Transverse colon (tissue), 3 donors: Measurements from ENCODE around the gene NAP1L4.

Source experiments
- EP300 ChIP-seq: sonication (generic); formaldehyde crosslinking; IDR thresholded peaks from one replicate; pipeline ENCODE4 v1.6.1; 2017; ENCODE audit warnings: antibody characterized with exemption, low read depth
- TF ChIP-seq, protein P1 (sequence below), 5 experiments: fragments of 200-600 bp in 3 of 5; fragments of 450-650 bp in 2 of 5; sonication (generic) in 3 of 5; IDR thresholded peaks; 1 replicate in 2 of 5; 2 replicates in 3 of 5; pipeline ENCODE4 v1.5.1; 2016 to 2017; ENCODE audit warnings: antibody characterized with exemption in 5 of 5, inconsistent platforms in 3 of 5, mild to moderate bottlenecking in 2 of 5, moderate library complexity in 1 of 5

DNA sequence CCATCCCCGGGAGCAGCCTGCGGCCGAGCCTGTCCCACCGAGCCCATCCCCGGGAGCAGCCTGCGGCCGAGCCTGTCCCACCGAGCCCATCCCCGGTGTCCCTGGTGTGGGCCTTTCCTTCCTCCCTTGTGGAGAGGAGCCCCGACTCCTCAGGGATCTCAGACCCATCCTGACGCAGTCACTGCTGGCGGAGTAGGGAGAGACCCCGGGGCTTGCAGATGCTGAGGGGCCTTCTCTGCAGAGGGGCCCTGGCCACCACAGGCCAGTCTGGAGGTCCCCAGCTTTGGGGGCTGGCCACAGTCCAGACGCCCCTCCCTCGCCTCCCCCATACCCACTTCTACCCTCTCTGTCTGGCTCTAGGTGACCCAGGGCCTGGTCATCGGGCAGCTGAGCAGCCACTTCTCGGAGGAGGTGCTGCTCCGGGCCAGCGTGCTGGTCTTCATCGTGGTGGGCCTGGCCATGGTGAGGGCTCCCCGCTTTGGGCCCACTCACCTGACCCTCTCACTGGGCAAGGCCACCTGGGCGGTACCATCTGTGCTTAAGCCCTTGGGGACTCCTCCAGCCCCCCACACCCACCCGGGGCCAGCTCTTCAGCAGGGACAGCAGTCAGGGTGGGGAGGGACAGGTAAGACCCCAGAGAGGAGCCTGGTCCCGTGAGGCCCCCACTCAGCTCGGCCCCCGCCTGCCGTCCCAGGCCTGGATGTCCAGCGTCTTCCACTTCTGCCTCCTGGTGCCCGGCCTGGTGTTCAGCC is 70.2 kb downstream of the NAP1L4 start:
- TF ChIP-seq, protein P1, sequence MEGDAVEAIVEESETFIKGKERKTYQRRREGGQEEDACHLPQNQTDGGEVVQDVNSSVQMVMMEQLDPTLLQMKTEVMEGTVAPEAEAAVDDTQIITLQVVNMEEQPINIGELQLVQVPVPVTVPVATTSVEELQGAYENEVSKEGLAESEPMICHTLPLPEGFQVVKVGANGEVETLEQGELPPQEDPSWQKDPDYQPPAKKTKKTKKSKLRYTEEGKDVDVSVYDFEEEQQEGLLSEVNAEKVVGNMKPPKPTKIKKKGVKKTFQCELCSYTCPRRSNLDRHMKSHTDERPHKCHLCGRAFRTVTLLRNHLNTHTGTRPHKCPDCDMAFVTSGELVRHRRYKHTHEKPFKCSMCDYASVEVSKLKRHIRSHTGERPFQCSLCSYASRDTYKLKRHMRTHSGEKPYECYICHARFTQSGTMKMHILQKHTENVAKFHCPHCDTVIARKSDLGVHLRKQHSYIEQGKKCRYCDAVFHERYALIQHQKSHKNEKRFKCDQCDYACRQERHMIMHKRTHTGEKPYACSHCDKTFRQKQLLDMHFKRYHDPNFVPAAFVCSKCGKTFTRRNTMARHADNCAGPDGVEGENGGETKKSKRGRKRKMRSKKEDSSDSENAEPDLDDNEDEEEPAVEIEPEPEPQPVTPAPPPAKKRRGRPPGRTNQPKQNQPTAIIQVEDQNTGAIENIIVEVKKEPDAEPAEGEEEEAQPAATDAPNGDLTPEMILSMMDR (IDR thresholded peaks at IDR 0.05) = no peak
- no peak for TF ChIP-seq EP300
